H9 (cell line): Measurements from ENCODE around the gene NXPH1. TPM values are rescaled to one million over a fixed set of nuclear protein-coding genes. Genes with fewer than 3 reads are reported as not detected.

Source experiments
- DNase-seq: peaks from one replicate; pipeline ENCODE4 v3.0.0-alpha.2; 2017
- H2AFZ ChIP-seq: one replicate; pipeline ENCODE4 v1.6.1; 2013; ENCODE audit warnings: mild to moderate bottlenecking, low read length, control low read depth, moderate library complexity
- H2AK5ac ChIP-seq: 2 replicates; pipeline ENCODE4 v1.6.1; 2013; ENCODE audit warnings: low read length, control low read depth, mixed read lengths; ENCODE audit not compliant: insufficient read length
- H2BK120ac ChIP-seq: one replicate; pipeline ENCODE4 v1.6.1; 2013; ENCODE audit warnings: low read depth, mild to moderate bottlenecking, low read length, control low read depth, inconsistent platforms; ENCODE audit not compliant: poor library complexity, severe bottlenecking
- H2BK12ac ChIP-seq: 2 replicates; pipeline ENCODE4 v1.6.1; 2013; ENCODE audit warnings: low read length, control low read depth, mixed read lengths, low read depth; ENCODE audit not compliant: insufficient read length
- H2BK15ac ChIP-seq: 2 replicates; pipeline ENCODE4 v1.6.1; 2013; ENCODE audit warnings: low read depth, low read length, control low read depth
- H2BK20ac ChIP-seq: one replicate; pipeline ENCODE4 v1.6.1; 2013; ENCODE audit warnings: low read depth, mild to moderate bottlenecking, low read length, control low read depth, inconsistent platforms; ENCODE audit not compliant: poor library complexity, severe bottlenecking
- H2BK5ac ChIP-seq: 2 replicates; pipeline ENCODE4 v1.6.1; 2013; ENCODE audit warnings: low read length, control low read depth, mixed read lengths; ENCODE audit not compliant: insufficient read length
- H3K14ac ChIP-seq: 2 replicates; pipeline ENCODE4 v1.6.1; 2013; ENCODE audit warnings: low read length, control low read depth; ENCODE audit not compliant: insufficient read depth
- H3K18ac ChIP-seq: 2 replicates; pipeline ENCODE4 v1.6.1; 2013; ENCODE audit warnings: low read depth, mild to moderate bottlenecking, mixed read lengths, low read length, control low read depth; ENCODE audit not compliant: insufficient read length
- H3K23ac ChIP-seq: 2 replicates; pipeline ENCODE4 v1.6.1; 2013; ENCODE audit warnings: low read length, control low read depth, mixed read lengths, low read depth; ENCODE audit not compliant: insufficient read length
- H3K23me2 ChIP-seq: 2 replicates; pipeline ENCODE4 v1.6.1; 2013; ENCODE audit warnings: low read depth, mild to moderate bottlenecking, mixed read lengths, low read length, control low read depth; ENCODE audit not compliant: insufficient read length, poor library complexity, severe bottlenecking
- H3K27ac ChIP-seq: 2 replicates; pipeline ENCODE4 v1.5.1; 2013; ENCODE audit warnings: low read length, control low read depth, mixed read lengths, low read depth; ENCODE audit not compliant: insufficient read length
- H3K27me3 ChIP-seq: 2 replicates; pipeline ENCODE4 v1.6.1; 2013; ENCODE audit warnings: low read length, control low read depth, inconsistent platforms; ENCODE audit not compliant: insufficient read depth
- H3K4ac ChIP-seq: 2 replicates; pipeline ENCODE4 v1.6.1; 2013; ENCODE audit warnings: low read depth, mild to moderate bottlenecking, control low read depth, inconsistent platforms, low read length, moderate library complexity
- H3K4me1 ChIP-seq: 2 replicates; pipeline ENCODE4 v1.6.1; 2013; ENCODE audit warnings: low read length, control low read depth, inconsistent platforms; ENCODE audit not compliant: insufficient read depth
- H3K4me2 ChIP-seq: 2 replicates; pipeline ENCODE4 v1.6.1; 2013; ENCODE audit warnings: low read length, control low read depth, mixed read lengths; ENCODE audit not compliant: insufficient read length, insufficient read depth
- H3K56ac ChIP-seq: 2 replicates; pipeline ENCODE4 v1.6.1; 2013; ENCODE audit warnings: low read depth, mild to moderate bottlenecking, mixed read lengths, low read length, control low read depth; ENCODE audit not compliant: insufficient read length
- H3K79me1 ChIP-seq: 2 replicates; pipeline ENCODE4 v1.6.1; 2013; ENCODE audit warnings: low read depth, mild to moderate bottlenecking, moderate library complexity, low read length, control low read depth, inconsistent platforms; ENCODE audit not compliant: insufficient read depth, poor library complexity, severe bottlenecking
- H3K79me2 ChIP-seq: 2 replicates; pipeline ENCODE4 v1.6.1; 2013; ENCODE audit warnings: low read length, control low read depth, inconsistent platforms; ENCODE audit not compliant: insufficient read depth
- H3K9ac ChIP-seq: 2 replicates; pipeline ENCODE4 v1.6.1; 2013; ENCODE audit warnings: low read length, control low read depth, mixed read lengths; ENCODE audit not compliant: insufficient read length; ENCODE audit errors: extremely low read depth
- H3K9me3 ChIP-seq: one replicate; pipeline ENCODE4 v1.6.1; 2013; ENCODE audit warnings: low read depth, low read length, inconsistent platforms; ENCODE audit not compliant: control insufficient read depth
- H3T11ph ChIP-seq: one replicate; pipeline ENCODE4 v1.6.1; 2013; ENCODE audit warnings: mild to moderate bottlenecking, low read length, control low read depth, inconsistent platforms
- H4K20me1 ChIP-seq: one replicate; pipeline ENCODE4 v1.6.1; 2013; ENCODE audit not compliant: control insufficient read depth, insufficient read length, insufficient read depth
- H4K5ac ChIP-seq: 2 replicates; pipeline ENCODE4 v1.6.1; 2013; ENCODE audit warnings: low read depth, mild to moderate bottlenecking, mixed read lengths, low read length, control low read depth; ENCODE audit not compliant: insufficient read length
- H4K8ac ChIP-seq: replicated peaks from 2 replicates; pipeline ENCODE4 v1.6.1; 2013; ENCODE audit warnings: low read length, control low read depth, mixed read lengths, low read depth; ENCODE audit not compliant: insufficient read length
- H4K91ac ChIP-seq: 2 replicates; pipeline ENCODE4 v1.6.1; 2013; ENCODE audit warnings: low read depth, mild to moderate bottlenecking, moderate library complexity, mixed read lengths, low read length, control low read depth; ENCODE audit not compliant: insufficient read length
- H3K27ac Mint-ChIP-seq, 3 experiments: 2 replicates in 2 of 3; 3 replicates in 1 of 3; pipeline ENCODE4 v1.8.0; 2020 to 2021; ENCODE audit warnings: mixed read lengths in 3 of 3, mild to moderate bottlenecking in 1 of 3, moderate library complexity in 1 of 3
- H3K27me3 Mint-ChIP-seq: 2 replicates; pipeline ENCODE4 v1.8.0; 2021; ENCODE audit warnings: low read depth, mild to moderate bottlenecking, moderate library complexity, mixed read lengths
- H3K36me3 Mint-ChIP-seq, 3 experiments: 2 replicates in 2 of 3; 3 replicates in 1 of 3; pipeline ENCODE4 v1.8.0; 2020 to 2021; ENCODE audit warnings: low read depth in 3 of 3, mixed read lengths in 3 of 3; ENCODE audit not compliant: insufficient read depth in 1 of 3
- H3K4me1 Mint-ChIP-seq, 2 experiments: 2 replicates each; pipeline ENCODE4 v1.8.0; 2020; ENCODE audit warnings: mixed read lengths in 2 of 2
- H3K4me3 Mint-ChIP-seq, 2 experiments: 2 replicates in 1 of 2; 3 replicates in 1 of 2; pipeline ENCODE4 v1.8.0; 2020 to 2021; ENCODE audit warnings: mild to moderate bottlenecking in 2 of 2, mixed read lengths in 2 of 2, moderate library complexity in 1 of 2
- H3K9me3 Mint-ChIP-seq, 2 experiments: 2 replicates in 1 of 2; 3 replicates in 1 of 2; pipeline ENCODE4 v1.8.0; 2020; ENCODE audit warnings: mild to moderate bottlenecking in 2 of 2, mixed read lengths in 2 of 2, moderate library complexity in 1 of 2
- WGBS: extraction: QIAGEN DNeasy Blood & Tissue Kit; methylation state at CpG from one replicate; pipeline ENCODE4 v1.1.7; 2013; ENCODE audit warnings: missing lambda C conversion rate, low lambda C conversion rate, mixed read lengths; ENCODE audit not compliant: insufficient read length; ENCODE audit errors: extremely low coverage; 5-methylcytosine and 5-hydroxymethylcytosine counted together
- total RNA-seq: library from RNA; stranded (reverse); gene quantifications from 2 replicates; pipeline ENCODE4 v1.2.1, GENCODE V29; 2021
- TF ChIP-seq, protein P1 (sequence below): fragments of 200-600 bp; sonication (generic); conservative IDR thresholded peaks from 3 replicates; pipeline ENCODE4 v1.8.0; 2021; ENCODE audit warnings: antibody characterized with exemption, mild to moderate bottlenecking

The NXPH1 gene
- total RNA-seq, 1 experiment from 2014 or later: 0.15 TPM

- Histone ChIP-seq H3K27ac (no peak overlapping the region), H3K14ac (no peak overlapping the region), H2BK15ac (no peak overlapping the region), H2BK20ac (no peak overlapping the region), H3K27me3 (no peaks in the 10 kb centered on the region), H4K8ac (no peak overlapping the region), H2BK12ac (no peak overlapping the region), H2AK5ac (no peak overlapping the region), H3K4me1 (no peaks in the 10 kb centered on the region; the same call in 1 of the 2 replicates), H3K79me2 (no peaks in the 10 kb centered on the region), H4K20me1 (no peaks in the 10 kb centered on the region), H3K18ac (no peak overlapping the region), H3K9me3 (no peaks in the 10 kb centered on the region), H3K4me2 (no peak overlapping the region), H3K4ac (no peak overlapping the region), H3T11ph (no peak overlapping the region), H2AFZ (no peak overlapping the region), H3K56ac (no peak overlapping the region), H2BK5ac (no peak overlapping the region), H4K5ac (no peak overlapping the region), H3K79me1 (no peaks in the 10 kb centered on the region), H2BK120ac (no peak overlapping the region), H4K91ac (no peak overlapping the region), H3K23ac (no peak overlapping the region), H3K9ac (no peak overlapping the region), H3K23me2 (no peaks in the 10 kb centered on the region)
- TF ChIP-seq, protein P1, sequence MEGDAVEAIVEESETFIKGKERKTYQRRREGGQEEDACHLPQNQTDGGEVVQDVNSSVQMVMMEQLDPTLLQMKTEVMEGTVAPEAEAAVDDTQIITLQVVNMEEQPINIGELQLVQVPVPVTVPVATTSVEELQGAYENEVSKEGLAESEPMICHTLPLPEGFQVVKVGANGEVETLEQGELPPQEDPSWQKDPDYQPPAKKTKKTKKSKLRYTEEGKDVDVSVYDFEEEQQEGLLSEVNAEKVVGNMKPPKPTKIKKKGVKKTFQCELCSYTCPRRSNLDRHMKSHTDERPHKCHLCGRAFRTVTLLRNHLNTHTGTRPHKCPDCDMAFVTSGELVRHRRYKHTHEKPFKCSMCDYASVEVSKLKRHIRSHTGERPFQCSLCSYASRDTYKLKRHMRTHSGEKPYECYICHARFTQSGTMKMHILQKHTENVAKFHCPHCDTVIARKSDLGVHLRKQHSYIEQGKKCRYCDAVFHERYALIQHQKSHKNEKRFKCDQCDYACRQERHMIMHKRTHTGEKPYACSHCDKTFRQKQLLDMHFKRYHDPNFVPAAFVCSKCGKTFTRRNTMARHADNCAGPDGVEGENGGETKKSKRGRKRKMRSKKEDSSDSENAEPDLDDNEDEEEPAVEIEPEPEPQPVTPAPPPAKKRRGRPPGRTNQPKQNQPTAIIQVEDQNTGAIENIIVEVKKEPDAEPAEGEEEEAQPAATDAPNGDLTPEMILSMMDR: no peak
- no CpG with 5 or more reads among the region's 1 CpG for WGBS
- peaks cover 0 to 4% of the 10 kb centered on the region in 2 experiments; a peak in 2 of 5 replicates for H3K9me3 Mint-ChIP-seq
- H3K27ac Mint-ChIP-seq: no peak overlapping the region
- H3K36me3 Mint-ChIP-seq: peaks cover 0 to 4% (median 2%) of the 10 kb centered on the region in 3 experiments; a peak in 2 of 7 replicates
- H3K4me1 Mint-ChIP-seq: peaks cover 2 to 11% of the 10 kb centered on the region in 2 experiments; a peak in 3 of 4 replicates
- no peak overlapping the region for H3K4me3 Mint-ChIP-seq
- H3K27me3 Mint-ChIP-seq: no peaks in the 10 kb centered on the region
- no peak for DNase-seq
These were observed 22.3 kb upstream of the NXPH1 start for GRCh38 chr7:8411103-8411502.
